Kidney epithelial cell (primary cell): ENCODE measurements around the gene KDM3B. TPM values are rescaled to one million over a fixed set of nuclear protein-coding genes. Genes with fewer than 3 reads are reported as not detected.

Experiments used
- DNase-seq: peaks from one replicate; pipeline ENCODE4 v3.0.0-alpha.2; 2010; ENCODE audit warnings: low read depth
- H3K27me3 ChIP-seq: 2 replicates; pipeline ENCODE4 v1.6.0; 2011; ENCODE audit warnings: low read length; ENCODE audit not compliant: control insufficient read depth, insufficient read depth
- H3K36me3 ChIP-seq: 2 replicates; pipeline ENCODE4 v1.5.1; 2011; ENCODE audit warnings: low read length; ENCODE audit not compliant: control insufficient read depth, insufficient read depth
- H3K4me3 ChIP-seq: 2 replicates; pipeline ENCODE4 v1.5.1; 2011; ENCODE audit warnings: low read depth, mild to moderate bottlenecking, control low read depth, low read length
- total RNA-seq: library from RNA; depleted of rRNA; stranded (reverse); fragments of >200 nt; gene quantifications from 2 replicates; pipeline ENCODE4 v1.2.3, GENCODE V29; 2015
- TF ChIP-seq, protein P1 (sequence below): IDR thresholded peaks from 2 replicates; pipeline ENCODE4 v1.5.1; 2011; ENCODE audit warnings: mild to moderate bottlenecking, moderate library complexity, low read length, control low read depth, inconsistent platforms; ENCODE audit not compliant: insufficient read depth, poor library complexity, severe bottlenecking

The KDM3B gene
- total RNA-seq, 1 donor from 2014 or later = 44.3 TPM

DNA sequence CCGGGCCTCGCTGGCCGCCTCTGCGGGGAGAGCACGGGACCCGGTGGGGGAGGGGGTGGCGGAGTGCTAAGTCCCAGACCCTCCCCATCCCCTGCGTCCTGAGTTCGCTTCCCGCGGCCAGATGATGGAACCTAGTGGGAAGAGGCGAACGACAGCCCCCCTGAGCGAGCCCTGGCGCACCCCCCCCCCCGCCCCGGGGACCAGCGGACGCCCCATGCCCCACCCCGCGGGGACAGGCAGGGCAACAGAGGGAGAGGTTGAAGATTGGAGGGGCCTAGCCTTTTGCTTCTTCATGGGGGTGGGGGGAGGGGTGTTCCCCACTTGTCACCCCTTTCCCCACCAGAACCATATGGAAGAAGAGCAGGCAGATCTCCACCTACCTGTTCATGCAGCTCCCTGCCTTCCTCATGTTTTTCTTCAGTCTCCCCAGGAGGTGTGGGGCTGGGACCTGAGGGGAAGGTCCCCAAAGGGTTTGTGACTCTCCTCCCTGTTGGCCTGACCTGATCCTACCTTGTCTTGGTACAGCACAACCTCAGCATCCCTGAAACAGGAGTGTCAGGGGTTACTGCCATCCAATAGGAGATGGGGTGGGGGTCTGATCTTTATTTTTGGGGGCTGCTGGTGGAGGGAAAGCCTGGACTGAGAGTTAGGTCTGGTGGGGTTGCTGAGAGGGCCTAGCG is 13.9 kb upstream of the KDM3B start:
- no peaks in the 10 kb centered on the region for H3K27me3 ChIP-seq
- H3K4me3 ChIP-seq = peak overlapping the region; percentile 79
- TF ChIP-seq, protein P1, sequence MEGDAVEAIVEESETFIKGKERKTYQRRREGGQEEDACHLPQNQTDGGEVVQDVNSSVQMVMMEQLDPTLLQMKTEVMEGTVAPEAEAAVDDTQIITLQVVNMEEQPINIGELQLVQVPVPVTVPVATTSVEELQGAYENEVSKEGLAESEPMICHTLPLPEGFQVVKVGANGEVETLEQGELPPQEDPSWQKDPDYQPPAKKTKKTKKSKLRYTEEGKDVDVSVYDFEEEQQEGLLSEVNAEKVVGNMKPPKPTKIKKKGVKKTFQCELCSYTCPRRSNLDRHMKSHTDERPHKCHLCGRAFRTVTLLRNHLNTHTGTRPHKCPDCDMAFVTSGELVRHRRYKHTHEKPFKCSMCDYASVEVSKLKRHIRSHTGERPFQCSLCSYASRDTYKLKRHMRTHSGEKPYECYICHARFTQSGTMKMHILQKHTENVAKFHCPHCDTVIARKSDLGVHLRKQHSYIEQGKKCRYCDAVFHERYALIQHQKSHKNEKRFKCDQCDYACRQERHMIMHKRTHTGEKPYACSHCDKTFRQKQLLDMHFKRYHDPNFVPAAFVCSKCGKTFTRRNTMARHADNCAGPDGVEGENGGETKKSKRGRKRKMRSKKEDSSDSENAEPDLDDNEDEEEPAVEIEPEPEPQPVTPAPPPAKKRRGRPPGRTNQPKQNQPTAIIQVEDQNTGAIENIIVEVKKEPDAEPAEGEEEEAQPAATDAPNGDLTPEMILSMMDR = no peak
- DNase-seq = no peak
- H3K36me3 ChIP-seq = peaks cover 3% of the 10 kb centered on the region

DNA sequence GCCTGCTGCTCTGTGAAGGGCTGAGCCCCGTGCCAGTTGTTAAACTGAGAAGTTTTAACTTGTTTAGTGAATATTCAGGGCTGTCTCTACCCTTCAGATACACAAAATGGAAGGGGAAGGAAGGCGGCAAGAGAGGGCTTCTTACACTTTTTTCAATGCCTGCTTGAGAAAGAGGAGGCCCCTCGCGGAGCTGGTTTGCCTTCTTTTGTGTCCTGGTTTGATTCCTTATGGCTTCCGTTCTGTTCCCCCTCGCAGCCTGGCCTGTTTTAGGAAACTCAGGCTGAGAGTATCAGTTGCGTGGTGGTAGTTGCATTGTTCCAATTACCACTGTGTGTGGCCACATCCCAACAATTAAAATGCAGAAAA is 13.4 kb upstream of the KDM3B start:
- Histone ChIP-seq H3K27me3 (no peaks in the 10 kb centered on the region), H3K4me3 (peak overlapping the region; percentile 79), H3K36me3 (peaks cover 3% of the 10 kb centered on the region)
- TF ChIP-seq, protein P1 = no peak
- no peak for DNase-seq

DNA sequence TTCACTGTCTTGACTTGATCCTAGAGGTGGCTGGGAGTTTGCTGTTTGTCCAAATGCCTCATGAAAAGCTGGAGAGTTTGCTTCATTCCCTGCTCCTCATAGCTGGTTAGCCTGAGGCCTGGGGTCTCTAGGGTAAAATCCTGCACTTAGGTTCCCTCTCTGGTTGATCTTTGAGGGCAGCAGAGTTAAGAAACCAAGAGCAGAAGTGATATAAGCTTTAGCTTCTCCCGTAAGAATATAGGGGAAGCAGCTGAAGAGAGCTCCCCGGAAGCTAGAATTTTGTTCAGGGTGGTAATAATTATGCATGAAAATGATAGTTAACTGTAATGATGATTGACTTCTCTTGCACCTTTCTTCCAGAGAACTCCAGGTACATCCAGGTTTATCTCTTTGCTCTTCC is 13.0 kb upstream of the KDM3B start:
- Histone ChIP-seq H3K36me3 (peaks cover 3% of the 10 kb centered on the region), H3K27me3 (no peaks in the 10 kb centered on the region), H3K4me3 (peak overlapping the region; percentile 79)
- DNase-seq = no peak
- TF ChIP-seq, protein P1 = no peak

DNA sequence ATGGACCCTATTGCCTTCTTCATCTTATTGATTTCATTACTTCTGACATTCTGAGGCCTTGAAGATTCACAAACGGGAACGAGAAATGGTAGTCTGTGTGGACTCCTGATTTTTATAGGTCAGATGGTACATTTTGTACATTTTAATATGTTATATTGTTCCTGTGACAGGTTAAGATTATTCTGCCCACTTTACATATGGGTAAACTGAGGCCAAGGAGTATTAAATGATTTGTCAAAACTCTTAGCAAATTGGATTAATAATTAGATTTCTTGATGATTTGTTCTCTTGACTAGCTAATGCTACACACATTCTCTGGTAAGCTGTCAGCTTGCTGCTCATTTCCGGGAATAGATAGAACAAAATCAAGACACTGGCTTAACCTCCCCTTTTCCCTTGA is 12.5 kb upstream of the KDM3B start:
- no peak overlapping the region for H3K4me3 ChIP-seq
- H3K36me3 ChIP-seq = peaks cover 3% of the 10 kb centered on the region
- no peak for DNase-seq
- H3K27me3 ChIP-seq = no peaks in the 10 kb centered on the region
- TF ChIP-seq, protein P1 = no peak

DNA sequence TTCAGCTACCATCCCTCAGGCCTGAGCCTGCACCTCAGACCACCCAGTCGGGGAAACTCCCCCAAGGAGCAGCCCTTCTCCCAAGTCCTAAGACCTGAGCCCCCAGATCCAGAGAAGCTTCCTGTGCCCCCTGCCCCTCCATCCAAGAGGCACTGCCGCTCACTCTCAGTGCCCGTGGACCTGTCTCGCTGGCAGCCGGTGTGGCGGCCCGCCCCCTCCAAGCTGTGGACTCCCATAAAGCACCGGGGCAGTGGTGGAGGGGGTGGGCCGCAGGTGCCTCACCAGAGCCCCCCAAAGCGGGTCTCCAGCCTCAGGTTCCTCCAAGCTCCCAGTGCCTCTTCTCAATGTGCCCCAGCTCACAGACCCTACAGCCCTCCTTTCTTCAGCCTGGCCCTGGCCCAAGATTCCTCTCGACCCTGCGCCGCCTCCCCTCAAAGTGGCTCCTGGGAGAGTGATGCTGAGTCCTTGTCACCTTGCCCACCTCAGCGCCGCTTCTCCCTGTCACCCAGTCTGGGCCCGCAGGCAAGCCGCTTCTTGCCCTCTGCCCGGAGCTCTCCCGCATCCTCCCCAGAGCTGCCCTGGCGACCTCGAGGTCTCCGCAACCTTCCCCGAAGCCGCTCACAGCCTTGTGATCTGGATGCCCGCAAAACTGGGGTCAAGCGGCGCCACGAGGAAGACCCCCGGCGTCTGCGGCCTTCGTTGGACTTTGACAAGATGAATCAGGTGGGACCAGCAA is 7.4 kb upstream of the KDM3B start:
- Histone ChIP-seq H3K27me3 (no peaks in the 10 kb centered on the region), H3K36me3 (peaks cover 3% of the 10 kb centered on the region)

More for the DNA sequence above, 7.4 kb upstream of the KDM3B start:
- no peak for DNase-seq
- TF ChIP-seq, protein P1 = no peak
- H3K4me3 ChIP-seq = no peak overlapping the region
